Stimulated activated CD8-positive, alpha-beta memory T cell treated with anti-CD3 and anti-CD28 coated beads, Interleukin-7, amount 100 ng/mL, for 4 hours (primary cell): ENCODE measurements around the gene TRPM1.
"Not testable (repeated sequence)": the region's sequence is repeated elsewhere in the genome, so short reads cannot be mapped to it uniquely, and the experiment has no call there.

Source experiments
- DNase-seq, 2 donors: peaks; one replicate each; pipeline ENCODE4 v3.0.0-alpha.2; 2020; ENCODE audit warnings: low read depth in 2 of 2

The TRPM1 gene

GRCh38 chr15:31125061-31125460 lies 23.5 kb upstream of the TRPM1 start:
- DNase-seq: no peak

DNA sequence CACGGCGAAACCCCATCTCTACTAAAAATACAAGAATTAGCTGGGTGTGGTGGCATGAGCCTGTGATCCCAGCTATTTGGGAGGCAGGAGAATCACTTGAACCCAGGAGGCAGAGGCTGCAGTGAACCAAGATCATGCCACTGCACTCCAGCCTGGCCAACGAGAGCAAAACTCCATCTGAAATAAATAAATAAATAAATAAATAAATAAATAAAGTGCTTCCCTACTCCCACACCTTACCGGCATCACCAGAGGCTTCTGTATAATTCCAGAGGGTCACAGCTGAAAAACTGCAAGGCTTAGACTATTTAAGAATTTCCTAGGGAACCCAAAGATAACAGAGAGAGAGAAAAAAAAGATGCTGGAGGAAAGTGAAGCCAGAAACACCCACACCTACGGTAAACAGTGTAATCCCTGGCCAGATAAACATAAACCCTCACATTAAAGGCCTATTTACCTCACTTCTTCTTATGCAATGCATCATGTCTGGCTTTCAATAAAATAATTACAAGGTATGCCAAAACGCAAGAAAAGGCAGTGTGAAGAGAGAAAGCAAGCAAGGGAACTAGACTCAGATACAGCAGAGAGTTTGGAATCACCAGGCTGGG lies 15.0 kb upstream of the TRPM1 start:
- no peak for DNase-seq

DNA sequence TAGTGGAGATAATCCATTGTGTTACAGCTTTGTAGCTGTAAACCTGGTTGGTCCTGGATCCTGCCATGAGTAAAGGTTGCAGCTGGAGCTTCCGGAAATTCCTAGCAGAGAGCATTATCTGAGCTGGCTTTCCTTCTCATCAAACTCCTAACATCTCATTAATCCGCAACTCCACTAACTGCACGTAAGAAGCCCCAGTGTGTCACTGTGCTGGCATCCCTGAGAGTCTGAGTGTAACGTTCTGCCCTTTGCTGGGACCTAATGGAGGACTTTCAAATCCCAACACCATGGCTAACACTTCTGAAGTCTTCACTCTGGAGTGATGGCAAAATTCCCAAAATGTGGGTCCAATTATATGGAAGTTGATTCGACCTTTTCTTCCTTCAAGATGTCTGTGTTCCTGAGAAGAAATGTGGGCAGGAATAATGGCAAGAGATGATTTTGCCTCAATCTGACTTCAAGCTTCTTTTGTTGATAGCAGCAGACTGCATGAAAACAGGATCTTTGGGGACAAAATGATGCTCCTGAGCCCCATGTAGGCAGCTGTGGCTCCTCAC lies 9.6 kb upstream of the TRPM1 start:
- no peak for DNase-seq

GRCh38 chr15:31108836-31109235 lies 7.3 kb upstream of the TRPM1 start:
- DNase-seq: no peak

GRCh38 chr15:31106495-31107300 lies 5.2 kb upstream of the TRPM1 start:
- no peak for DNase-seq

DNA sequence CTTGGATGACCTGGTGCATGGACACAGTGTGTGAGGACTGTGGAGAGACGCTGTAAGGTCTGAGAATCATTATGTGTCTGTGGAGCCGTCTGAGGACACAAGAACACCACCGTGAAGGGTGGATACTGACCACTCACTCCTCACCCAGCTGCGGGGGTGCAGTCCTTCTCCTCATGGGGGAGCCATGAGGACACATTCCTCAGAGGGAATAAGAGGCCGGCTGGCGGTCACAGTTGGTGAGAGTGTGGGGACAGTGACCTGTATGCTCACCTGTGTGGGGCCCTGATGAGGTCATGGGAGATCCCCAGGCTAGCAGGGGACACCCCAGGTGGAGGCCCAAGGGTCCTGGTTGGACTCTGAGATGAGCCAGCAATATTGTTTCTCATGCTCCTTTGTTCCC lies 2.5 kb upstream of the TRPM1 start:
- DNase-seq: no peak

DNA sequence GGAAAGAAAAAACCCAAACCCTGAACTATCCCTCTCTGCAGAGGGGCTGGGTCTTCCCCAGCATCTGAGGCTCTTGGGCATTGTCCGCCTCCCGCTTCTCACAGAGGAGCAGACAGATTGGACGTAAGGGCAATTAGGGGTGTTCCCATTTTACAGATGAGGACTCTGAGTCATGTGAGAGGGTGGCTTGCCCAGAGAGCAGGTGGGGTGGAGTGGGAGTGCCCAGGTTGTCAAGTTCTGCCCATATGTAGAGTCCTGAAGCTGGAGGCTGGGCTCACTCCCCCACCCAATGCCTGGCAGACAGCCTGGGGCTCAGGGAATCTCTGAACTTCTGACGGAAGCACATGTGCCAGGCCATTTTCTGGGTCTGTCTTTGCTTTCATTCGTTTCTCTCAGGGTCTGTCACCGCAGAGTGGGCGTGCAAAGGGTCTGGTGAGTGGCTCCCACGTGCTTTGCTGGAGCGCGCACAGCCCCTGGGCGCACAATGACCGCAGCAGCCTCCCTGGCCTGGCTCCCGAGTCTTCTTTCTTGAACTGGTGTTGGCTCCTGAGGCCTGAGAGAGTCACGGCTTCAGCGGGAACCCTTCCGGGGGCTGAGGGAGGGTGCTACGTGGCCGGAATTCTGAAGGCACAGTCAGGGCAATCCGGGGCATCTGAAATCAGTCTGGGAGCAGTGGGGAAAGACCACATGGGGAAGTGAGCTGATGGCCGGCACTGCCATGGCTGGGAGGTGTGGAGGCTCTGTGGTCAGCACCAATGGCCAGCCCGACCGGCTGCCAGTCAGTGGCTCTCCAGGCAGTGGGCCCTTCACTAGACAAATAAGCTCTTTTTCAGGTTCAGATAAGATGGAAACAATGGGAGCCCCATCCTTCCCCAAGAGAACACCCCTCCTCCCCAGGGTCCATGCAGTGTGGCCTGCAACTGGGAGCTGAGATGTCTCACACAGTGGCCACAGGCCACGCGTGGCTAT lies 1.1 kb upstream of the TRPM1 start:
- no peak for DNase-seq

DNA sequence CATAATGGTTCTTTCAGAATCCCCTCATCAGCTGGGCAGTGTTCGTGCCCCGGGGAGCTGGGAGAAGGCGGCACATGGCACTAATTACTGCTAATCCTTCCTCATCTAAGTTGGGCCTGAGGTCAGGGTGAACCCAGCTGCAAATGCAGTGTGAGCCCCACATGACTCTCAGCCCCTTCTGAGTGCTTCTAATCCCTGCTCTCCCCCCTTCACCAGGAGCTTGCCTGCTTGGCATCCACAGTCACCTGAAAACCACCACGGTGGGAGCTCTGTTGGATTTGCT lies 455 bp upstream of the TRPM1 start:
- no peak for DNase-seq

DNA sequence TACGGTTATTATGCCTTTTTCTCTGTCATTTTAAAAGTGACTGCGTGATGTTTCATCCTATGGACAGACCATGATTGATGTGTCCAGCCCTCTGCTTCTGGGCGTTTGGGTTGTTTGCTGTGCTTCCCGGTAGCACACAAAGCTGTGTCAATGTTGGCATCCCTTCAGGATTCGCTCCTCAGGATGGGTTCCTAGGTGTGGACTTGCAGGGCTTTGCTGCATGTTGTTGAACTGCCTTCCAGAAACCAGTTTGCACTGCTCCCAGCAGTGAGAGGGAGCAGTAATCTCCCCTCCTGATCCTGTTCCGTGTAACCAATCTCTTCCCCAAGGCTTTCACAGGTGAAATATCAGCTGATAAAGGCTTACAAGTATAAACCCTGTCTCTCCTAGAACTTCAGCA lies 787 bp downstream of the TRPM1 start:
- DNase-seq: no peak

DNA sequence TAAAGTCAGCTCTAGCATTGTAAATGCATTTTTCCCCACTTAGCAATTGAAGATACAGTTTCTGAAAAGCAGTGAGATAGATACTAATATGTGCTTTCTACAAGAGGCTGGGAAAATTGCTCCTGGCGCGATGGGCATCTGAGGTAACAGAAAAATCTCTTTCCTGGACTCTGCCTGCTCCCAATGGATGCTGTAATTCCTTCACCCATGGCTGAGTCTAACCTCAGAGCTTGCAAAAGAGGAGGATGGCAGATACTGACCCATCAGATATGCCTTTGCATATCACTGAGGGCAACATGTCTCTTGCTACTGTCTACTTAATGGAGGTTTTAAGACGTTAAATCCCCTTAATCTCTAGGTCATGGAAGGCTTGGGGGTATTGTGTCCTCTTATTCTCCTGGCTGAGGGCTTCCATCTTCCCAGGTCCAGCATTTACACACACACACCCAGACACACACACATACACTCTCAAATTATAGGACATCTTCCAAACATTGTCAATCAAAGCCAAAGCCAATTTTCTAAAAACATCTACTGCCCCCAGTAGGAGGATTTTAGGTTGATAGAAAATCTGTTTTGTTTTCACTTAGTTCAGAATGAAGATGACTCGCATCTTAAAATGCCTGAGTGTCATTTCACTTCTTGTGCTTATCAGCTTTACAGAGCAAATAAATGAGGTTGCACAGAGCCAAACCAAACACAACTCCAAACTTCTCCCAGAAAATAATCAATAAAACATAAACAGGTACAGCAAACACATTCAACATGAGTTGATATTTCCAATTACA lies 2.4 kb downstream of the TRPM1 start:
- no peak for DNase-seq

- no peak for DNase-seq
These were observed 3.0 kb downstream of the TRPM1 start for GRCh38 chr15:31098491-31098917.

DNA sequence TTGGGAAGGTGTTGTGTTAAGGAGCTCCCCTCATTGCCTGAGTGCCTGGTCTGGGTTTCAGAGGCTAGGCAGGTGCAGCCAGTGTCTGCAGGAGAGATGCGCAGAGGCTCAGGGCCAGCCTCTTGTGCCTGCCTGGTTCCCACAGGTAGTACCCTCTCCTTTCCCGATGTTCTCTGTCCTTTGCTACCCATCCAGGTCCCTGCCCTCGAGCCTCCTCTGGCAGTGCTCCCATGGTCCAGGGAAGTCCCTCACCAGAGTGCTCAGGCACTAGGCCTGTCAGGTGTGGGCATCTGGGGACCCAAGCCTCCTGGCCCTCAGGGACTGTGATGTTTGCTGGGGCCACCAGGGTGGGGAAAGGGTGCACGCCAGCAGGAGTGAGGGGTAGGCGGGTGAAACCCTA lies 5.0 kb downstream of the TRPM1 start:
- DNase-seq: no peak

- DNase-seq: no peak
These were observed 10.0 kb downstream of the TRPM1 start for GRCh38 chr15:31091481-31091880.

DNA sequence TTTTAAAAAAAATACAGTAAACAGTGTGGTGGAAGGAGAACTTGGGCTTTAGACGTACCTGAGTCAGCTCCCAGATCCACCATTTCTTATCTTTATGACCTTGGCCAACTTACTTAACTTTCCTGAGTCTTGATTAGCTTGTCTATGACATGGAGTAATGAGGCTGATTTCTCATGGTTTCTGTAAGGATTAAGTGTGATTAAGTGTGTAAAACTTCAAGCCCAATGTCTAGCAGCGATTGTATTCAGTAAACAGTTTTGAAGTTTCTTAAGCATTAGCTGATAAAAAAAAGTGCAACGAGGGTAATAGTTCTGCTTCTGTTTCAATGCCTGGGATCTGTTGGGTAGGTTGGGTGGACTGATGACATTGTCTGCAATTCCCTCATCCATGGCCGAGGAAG lies 10.8 kb downstream of the TRPM1 start:
- DNase-seq: no peak

GRCh38 chr15:31089368-31090047 lies 12.0 kb downstream of the TRPM1 start:
- DNase-seq: no peak

DNA sequence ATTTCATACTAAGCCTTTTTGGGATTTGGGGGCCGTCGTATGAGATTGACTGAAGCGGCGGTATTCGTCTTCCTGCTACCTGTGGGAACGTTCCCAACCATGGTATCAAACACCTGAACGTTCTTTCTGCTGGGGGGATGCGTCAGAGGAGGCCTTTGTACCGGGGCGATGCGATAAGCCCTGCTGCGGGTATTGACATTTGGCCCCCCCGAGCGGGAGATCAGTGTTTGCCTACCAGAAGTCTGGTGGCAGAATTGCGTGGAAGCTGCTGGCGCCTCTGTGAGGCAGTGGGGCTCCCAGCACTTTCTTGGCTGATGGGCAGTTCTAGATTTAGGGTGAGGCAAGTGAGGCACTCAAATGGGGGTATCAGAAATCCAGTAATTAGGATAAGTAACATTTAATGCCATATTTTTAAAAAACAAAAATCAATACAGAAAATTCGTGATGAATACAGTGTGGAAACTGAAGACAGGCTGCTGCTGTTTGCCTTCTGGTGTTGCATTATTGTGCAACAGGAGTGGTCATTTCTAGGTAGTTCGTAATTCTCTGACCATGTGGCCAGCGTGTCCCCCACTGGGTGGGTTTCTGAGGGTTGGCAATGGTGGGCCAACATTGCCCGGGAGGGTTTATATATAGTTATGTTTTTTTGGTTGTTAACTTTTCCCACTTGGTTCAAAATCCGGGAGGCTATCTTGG lies 12.7 kb downstream of the TRPM1 start:
- no peak for DNase-seq

GRCh38 chr15:31088041-31088440 lies 13.5 kb downstream of the TRPM1 start:
- not testable (repeated sequence) for DNase-seq

GRCh38 chr15:31086344-31086743 lies 15.2 kb downstream of the TRPM1 start:
- no peak for DNase-seq

DNA sequence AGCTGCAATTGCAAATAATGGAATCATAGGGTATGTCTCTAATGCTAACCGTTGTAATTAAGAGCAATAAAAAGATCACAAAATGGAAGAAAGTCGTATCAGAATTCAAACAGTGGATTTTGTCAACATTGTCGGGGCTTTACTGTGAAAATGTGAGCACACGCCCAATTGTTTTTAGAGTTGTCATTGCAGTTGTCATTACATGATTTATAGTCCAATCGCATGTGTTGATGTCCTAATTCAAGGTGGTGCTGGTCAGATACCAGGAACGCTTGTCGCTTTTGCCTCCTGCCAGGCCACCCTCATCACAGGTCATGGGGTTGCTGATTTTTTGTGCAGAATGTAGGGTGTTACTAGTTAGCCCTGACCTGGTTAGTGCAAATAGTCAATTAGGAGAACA lies 16.2 kb downstream of the TRPM1 start:
- no peak for DNase-seq

GRCh38 chr15:31084176-31084575 lies 17.3 kb downstream of the TRPM1 start:
- DNase-seq: no peak
